SU-DHL-6 (cell line): ENCODE measurements around the gene ARHGEF28.

Experiments used
- CTCF ChIP-seq: fragments of 200-600 bp; sonication (generic); IDR thresholded peaks from one replicate; pipeline ENCODE4 v1.5.1; 2017; ENCODE audit warnings: antibody characterized with exemption, mild to moderate bottlenecking, low read length, moderate library complexity; ENCODE audit not compliant: insufficient read depth, poor library complexity, severe bottlenecking
- EZH2phosphoT487 ChIP-seq: fragments of 200-600 bp; sonication (generic), shearing (Covaris generic); conservative IDR thresholded peaks from 2 replicates; pipeline ENCODE4 v1.6.1; 2018; ENCODE audit warnings: mild to moderate bottlenecking, antibody characterized with exemption, low read length, moderate library complexity, mixed read lengths

- TF ChIP-seq CTCF (no peak), EZH2phosphoT487 (no peak)
Measured at GRCh38 chr5:73973135-73973534, 347.1 kb downstream of the ARHGEF28 start.
